Ovary (tissue), 3 donors: ENCODE results near the gene DUSP19.

Experiments used
- CTCF ChIP-seq, 3 donors: fragments of 450-650 bp in 2 of 3; fragments of 200-600 bp in 1 of 3; IDR thresholded peaks; one replicate each; pipeline versions ENCODE4 v1.5.1 to v1.8.0; 2016 to 2022; ENCODE audit warnings: antibody characterized with exemption in 3 of 3, mild to moderate bottlenecking in 1 of 3
- EP300 ChIP-seq: sonication (generic); formaldehyde crosslinking; IDR thresholded peaks from one replicate; pipeline ENCODE4 v1.6.1; 2017; ENCODE audit warnings: antibody characterized with exemption
- donor health status: DM: no; HTN: no; CAD: no.

GRCh38 chr2:183068561-183068960 lies 10.0 kb upstream of the DUSP19 start:
- TF ChIP-seq CTCF (IDR thresholded peaks at IDR 0.05) (no peak), EP300 (no peak)
